Dermis lymphatic vessel endothelial cell (primary cell): Measurements from ENCODE around the gene SLC34A2. TPM values are rescaled to one million over a fixed set of nuclear protein-coding genes. Genes with fewer than 3 reads are reported as not detected.

ENCODE experiments used
- total RNA-seq: library from RNA; depleted of rRNA; stranded (reverse); fragments of >200 nt; gene quantifications from 2 replicates; pipeline ENCODE4 v1.2.1, GENCODE V29; 2014

Gene SLC34A2
- total RNA-seq, result 0.11 and 0.17 TPM in 2 replicates

GRCh38 chr4:25654971-25655963 is at the start of gene SLC34A2:
Gene SLC34A2 (plus strand): TSS chr4:25655851. CDS start chr4:25662501, 6,650 bp downstream.

Other genes with a start within 250 kb of the SLC34A2 start
- gene SEL1L3, start 207.1 kb downstream of the SLC34A2 start, total RNA-seq, result 43.9 and 77.2 TPM in 2 replicates